SH-SY5Y (cell line): ENCODE data around the gene ABCG4.

Experiments
- GATA2 ChIP-seq: IDR thresholded peaks from 2 replicates; pipeline ENCODE4 v1.6.1; 2011; ENCODE audit warnings: mild to moderate bottlenecking, low read depth, low read length
- GATA3 ChIP-seq: IDR thresholded peaks from 2 replicates; pipeline ENCODE4 v1.6.1; 2011; ENCODE audit warnings: low read depth, mild to moderate bottlenecking, low read length, moderate library complexity

- no peak for TF ChIP-seq GATA2
- TF ChIP-seq GATA3, result no peak
Observed at GRCh38 chr11:119106564-119107537, 42.0 kb upstream of the ABCG4 start, which contains the start of gene C2CD2L.
